ENCODE results near the gene CFAP99.

The CFAP99 gene

DNA sequence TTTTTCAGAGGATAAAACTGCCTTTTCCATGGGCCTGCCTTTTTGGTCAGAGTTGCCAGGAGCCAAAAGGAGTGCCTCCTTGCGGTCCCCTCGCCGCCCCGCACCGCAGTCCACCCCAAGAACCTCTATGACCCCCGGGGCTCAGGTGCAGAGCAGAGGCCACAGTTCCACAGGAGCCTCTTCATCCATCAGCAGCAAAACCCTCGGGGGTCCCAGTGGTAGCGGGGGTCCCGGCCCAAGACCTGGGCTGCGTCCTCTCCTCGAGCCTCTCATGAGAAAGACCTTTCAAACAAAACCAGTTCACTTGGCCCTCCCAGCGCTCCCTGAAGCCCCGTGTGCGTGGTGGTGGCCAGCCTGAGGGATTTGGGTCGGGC is 17.2 kb upstream of the CFAP99 start:
- no peak for ATAC-seq
- TF ChIP-seq ESRRG (CRISPR knock-in tag; IDR thresholded peaks at IDR 0.05), result no peak
- no peak for TF ChIP-seq OSR1 (CRISPR knock-in tag; IDR thresholded peaks at IDR 0.05)
- TF ChIP-seq ZC3H10 (CRISPR knock-in tag; IDR thresholded peaks at IDR 0.05), result no peak
- no peak for TF ChIP-seq ZNF8 (CRISPR knock-in tag; IDR thresholded peaks at IDR 0.05)
- no peak for TF ChIP-seq ZFP30 (CRISPR knock-in tag; IDR thresholded peaks at IDR 0.05)
- TF ChIP-seq ZNF565 (CRISPR knock-in tag; conservative IDR thresholded peaks at IDR 0.05; ENCODE audit: low read depth), result no peak
- TF ChIP-seq, protein P1, sequence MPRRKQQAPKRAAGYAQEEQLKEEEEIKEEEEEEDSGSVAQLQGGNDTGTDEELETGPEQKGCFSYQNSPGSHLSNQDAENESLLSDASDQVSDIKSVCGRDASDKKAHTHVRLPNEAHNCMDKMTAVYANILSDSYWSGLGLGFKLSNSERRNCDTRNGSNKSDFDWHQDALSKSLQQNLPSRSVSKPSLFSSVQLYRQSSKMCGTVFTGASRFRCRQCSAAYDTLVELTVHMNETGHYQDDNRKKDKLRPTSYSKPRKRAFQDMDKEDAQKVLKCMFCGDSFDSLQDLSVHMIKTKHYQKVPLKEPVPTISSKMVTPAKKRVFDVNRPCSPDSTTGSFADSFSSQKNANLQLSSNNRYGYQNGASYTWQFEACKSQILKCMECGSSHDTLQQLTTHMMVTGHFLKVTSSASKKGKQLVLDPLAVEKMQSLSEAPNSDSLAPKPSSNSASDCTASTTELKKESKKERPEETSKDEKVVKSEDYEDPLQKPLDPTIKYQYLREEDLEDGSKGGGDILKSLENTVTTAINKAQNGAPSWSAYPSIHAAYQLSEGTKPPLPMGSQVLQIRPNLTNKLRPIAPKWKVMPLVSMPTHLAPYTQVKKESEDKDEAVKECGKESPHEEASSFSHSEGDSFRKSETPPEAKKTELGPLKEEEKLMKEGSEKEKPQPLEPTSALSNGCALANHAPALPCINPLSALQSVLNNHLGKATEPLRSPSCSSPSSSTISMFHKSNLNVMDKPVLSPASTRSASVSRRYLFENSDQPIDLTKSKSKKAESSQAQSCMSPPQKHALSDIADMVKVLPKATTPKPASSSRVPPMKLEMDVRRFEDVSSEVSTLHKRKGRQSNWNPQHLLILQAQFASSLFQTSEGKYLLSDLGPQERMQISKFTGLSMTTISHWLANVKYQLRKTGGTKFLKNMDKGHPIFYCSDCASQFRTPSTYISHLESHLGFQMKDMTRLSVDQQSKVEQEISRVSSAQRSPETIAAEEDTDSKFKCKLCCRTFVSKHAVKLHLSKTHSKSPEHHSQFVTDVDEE (CRISPR knock-in tag; IDR thresholded peaks at IDR 0.05), result no peak
- no peak for TF ChIP-seq TOX (CRISPR knock-in tag; IDR thresholded peaks at IDR 0.05; ENCODE audit: borderline replicate concordance)
- TF ChIP-seq ZFP3 (CRISPR knock-in tag; IDR thresholded peaks at IDR 0.05), result no peak

DNA sequence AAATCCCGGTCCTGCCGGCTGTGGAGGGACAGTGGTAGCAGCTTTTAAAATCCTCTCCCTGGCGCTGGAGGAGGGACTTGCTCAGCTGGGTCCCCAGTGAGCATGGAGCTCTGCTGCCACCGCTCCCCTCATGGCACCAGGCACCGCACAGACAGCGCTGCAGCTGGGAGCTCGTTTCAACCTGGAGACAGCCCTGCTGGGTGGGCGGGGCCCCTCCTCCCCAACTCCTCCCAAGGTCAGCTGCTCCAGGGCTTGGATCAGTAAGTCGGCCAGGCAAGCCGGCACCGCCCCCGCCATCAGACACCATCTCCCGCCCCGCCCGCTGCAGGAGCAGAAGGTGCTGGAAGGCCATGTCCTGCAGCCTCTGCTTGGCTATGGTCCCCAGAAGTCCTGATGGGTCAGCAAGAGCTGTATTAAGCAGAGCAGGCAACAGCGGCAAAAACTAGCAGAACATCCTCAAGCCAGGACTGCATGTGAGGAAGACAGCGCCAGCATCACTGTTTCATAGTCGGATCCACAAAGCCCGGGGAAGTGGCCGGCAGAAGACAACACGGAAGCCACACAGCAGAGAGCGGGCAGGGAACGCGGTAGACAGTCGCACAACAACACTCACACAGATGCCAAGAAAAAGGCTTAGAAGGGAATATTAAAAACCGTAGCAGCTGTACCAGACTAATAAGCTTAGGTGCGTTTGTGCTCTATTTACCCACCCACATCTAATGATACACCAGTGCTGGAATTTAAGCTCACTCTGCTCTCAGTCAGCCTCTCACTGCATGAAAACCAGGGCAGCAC is 16.5 kb upstream of the CFAP99 start:
- ATAC-seq, result peak; percentile 92
- TF ChIP-seq ZFP3 (CRISPR knock-in tag; IDR thresholded peaks at IDR 0.05), result peak; percentile 83
- TF ChIP-seq BACH2 (CRISPR knock-in tag; IDR thresholded peaks at IDR 0.05; ENCODE audit: borderline replicate concordance), result no peak
- no peak for TF ChIP-seq ARNTL (CRISPR knock-in tag; IDR thresholded peaks at IDR 0.05; ENCODE audit: borderline replicate concordance, low read depth)

DNA sequence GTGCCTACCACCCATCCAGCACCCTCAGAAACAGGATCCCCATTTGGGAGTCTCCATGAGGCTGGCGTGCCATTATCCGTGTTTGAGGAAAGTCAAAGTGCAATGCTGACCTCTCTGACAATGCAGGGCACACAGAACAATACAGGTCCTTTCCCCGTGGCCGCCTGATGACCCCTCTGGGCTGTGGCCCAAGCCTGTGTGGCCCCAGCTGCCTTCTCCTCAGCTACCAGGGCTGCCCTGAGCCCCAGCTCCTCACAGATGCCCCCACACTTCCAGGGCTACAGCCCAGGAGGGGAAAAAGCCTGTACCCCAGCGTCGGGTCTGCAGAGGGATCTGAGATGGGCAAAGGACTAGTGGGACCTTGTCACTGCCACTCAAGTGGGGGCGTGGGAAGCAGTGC is 15.8 kb upstream of the CFAP99 start:
- ATAC-seq, result no peak
- no peak for TF ChIP-seq ZFP3 (CRISPR knock-in tag; IDR thresholded peaks at IDR 0.05)
- no peak for TF ChIP-seq ISL1 (CRISPR knock-in tag; IDR thresholded peaks at IDR 0.05)
- TF ChIP-seq RARB (CRISPR knock-in tag; IDR thresholded peaks at IDR 0.05), result no peak
- TF ChIP-seq, protein P2, sequence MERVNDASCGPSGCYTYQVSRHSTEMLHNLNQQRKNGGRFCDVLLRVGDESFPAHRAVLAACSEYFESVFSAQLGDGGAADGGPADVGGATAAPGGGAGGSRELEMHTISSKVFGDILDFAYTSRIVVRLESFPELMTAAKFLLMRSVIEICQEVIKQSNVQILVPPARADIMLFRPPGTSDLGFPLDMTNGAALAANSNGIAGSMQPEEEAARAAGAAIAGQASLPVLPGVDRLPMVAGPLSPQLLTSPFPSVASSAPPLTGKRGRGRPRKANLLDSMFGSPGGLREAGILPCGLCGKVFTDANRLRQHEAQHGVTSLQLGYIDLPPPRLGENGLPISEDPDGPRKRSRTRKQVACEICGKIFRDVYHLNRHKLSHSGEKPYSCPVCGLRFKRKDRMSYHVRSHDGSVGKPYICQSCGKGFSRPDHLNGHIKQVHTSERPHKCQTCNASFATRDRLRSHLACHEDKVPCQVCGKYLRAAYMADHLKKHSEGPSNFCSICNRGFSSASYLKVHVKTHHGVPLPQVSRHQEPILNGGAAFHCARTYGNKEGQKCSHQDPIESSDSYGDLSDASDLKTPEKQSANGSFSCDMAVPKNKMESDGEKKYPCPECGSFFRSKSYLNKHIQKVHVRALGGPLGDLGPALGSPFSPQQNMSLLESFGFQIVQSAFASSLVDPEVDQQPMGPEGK (CRISPR knock-in tag; IDR thresholded peaks at IDR 0.05; ENCODE audit: borderline replicate concordance), result no peak
- TF ChIP-seq SNAI2 (CRISPR knock-in tag; IDR thresholded peaks at IDR 0.05), result no peak
- TF ChIP-seq ZNF70 (CRISPR knock-in tag; IDR thresholded peaks at IDR 0.05), result no peak
- TF ChIP-seq TCF4 (CRISPR knock-in tag; IDR thresholded peaks at IDR 0.05; ENCODE audit: borderline replicate concordance), result no peak
- TF ChIP-seq, protein P1 (CRISPR knock-in tag; IDR thresholded peaks at IDR 0.05), result no peak
- TF ChIP-seq BACH2 (CRISPR knock-in tag; IDR thresholded peaks at IDR 0.05; ENCODE audit: borderline replicate concordance), result no peak
- TF ChIP-seq ZC3H10 (CRISPR knock-in tag; IDR thresholded peaks at IDR 0.05), result no peak
- TF ChIP-seq, protein P3, sequence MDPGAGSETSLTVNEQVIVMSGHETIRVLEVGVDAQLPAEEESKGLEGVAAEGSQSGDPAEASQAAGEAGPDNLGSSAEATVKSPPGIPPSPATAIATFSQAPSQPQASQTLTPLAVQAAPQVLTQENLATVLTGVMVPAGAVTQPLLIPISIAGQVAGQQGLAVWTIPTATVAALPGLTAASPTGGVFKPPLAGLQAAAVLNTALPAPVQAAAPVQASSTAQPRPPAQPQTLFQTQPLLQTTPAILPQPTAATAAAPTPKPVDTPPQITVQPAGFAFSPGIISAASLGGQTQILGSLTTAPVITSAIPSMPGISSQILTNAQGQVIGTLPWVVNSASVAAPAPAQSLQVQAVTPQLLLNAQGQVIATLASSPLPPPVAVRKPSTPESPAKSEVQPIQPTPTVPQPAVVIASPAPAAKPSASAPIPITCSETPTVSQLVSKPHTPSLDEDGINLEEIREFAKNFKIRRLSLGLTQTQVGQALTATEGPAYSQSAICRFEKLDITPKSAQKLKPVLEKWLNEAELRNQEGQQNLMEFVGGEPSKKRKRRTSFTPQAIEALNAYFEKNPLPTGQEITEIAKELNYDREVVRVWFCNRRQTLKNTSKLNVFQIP (CRISPR knock-in tag; IDR thresholded peaks at IDR 0.05; ENCODE audit: borderline replicate concordance, low read depth), result no peak
- TF ChIP-seq ZFP30 (CRISPR knock-in tag; IDR thresholded peaks at IDR 0.05), result no peak
- TF ChIP-seq PPARA (CRISPR knock-in tag; IDR thresholded peaks at IDR 0.05; ENCODE audit: borderline replicate concordance), result no peak
- no peak for TF ChIP-seq OSR1 (CRISPR knock-in tag; IDR thresholded peaks at IDR 0.05)
- no peak for TF ChIP-seq ESRRG (CRISPR knock-in tag; IDR thresholded peaks at IDR 0.05)
- no peak for TF ChIP-seq CSDC2 (CRISPR knock-in tag; IDR thresholded peaks at IDR 0.05)
- TF ChIP-seq GLIS3 (CRISPR knock-in tag; IDR thresholded peaks at IDR 0.05), result no peak
- TF ChIP-seq ZNF565 (CRISPR knock-in tag; conservative IDR thresholded peaks at IDR 0.05; ENCODE audit: low read depth), result no peak
- TF ChIP-seq ZNF8 (CRISPR knock-in tag; IDR thresholded peaks at IDR 0.05), result no peak

Data from SK-N-SH treated with all-trans-retinoic acid at 6 μM for 48 hours (cell line).